ENCODE results near the gene MAPK4.

The MAPK4 gene

GRCh38 chr18:50638884-50639420 is 79.1 kb downstream of the MAPK4 start:
- TF ChIP-seq CTCF (conservative IDR thresholded peaks at IDR 0.05; ENCODE audit: control insufficient read depth, insufficient read depth, low read depth, low read length), result no peak
- H3K4me3 ChIP-seq (ENCODE audit: control insufficient read depth, low read depth, low read length), result no peak overlapping the region
- no peak for DNase-seq (ENCODE audit: low read depth)

GRCh38 chr18:50639711-50640110 is 79.8 kb downstream of the MAPK4 start:
- no peak for DNase-seq (ENCODE audit: low read depth)
- no peak overlapping the region for H3K4me3 ChIP-seq (ENCODE audit: control insufficient read depth, low read depth, low read length)
- TF ChIP-seq CTCF (conservative IDR thresholded peaks at IDR 0.05; ENCODE audit: control insufficient read depth, insufficient read depth, low read depth, low read length), result no peak

GRCh38 chr18:50642439-50642838 is 82.6 kb downstream of the MAPK4 start:
- no peak for TF ChIP-seq CTCF (conservative IDR thresholded peaks at IDR 0.05; ENCODE audit: control insufficient read depth, insufficient read depth, low read depth, low read length)
- DNase-seq (ENCODE audit: low read depth), result no peak
- no peak overlapping the region for H3K4me3 ChIP-seq (ENCODE audit: control insufficient read depth, low read depth, low read length)

- DNase-seq (ENCODE audit: low read depth), result no peak
- H3K4me3 ChIP-seq (ENCODE audit: control insufficient read depth, low read depth, low read length), result no peak overlapping the region
- TF ChIP-seq CTCF (conservative IDR thresholded peaks at IDR 0.05; ENCODE audit: control insufficient read depth, insufficient read depth, low read depth, low read length), result no peak
Observed at GRCh38 chr18:50644146-50644545, 84.3 kb downstream of the MAPK4 start.

GRCh38 chr18:50644807-50645206 is 84.9 kb downstream of the MAPK4 start:
- no peak for DNase-seq (ENCODE audit: low read depth)
- TF ChIP-seq CTCF (conservative IDR thresholded peaks at IDR 0.05; ENCODE audit: control insufficient read depth, insufficient read depth, low read depth, low read length), result no peak
- H3K4me3 ChIP-seq (ENCODE audit: control insufficient read depth, low read depth, low read length), result no peak overlapping the region

GRCh38 chr18:50647237-50647636 is 87.3 kb downstream of the MAPK4 start:
- H3K4me3 ChIP-seq (ENCODE audit: control insufficient read depth, low read depth, low read length), result no peak overlapping the region
- no peak for DNase-seq (ENCODE audit: low read depth)
- no peak for TF ChIP-seq CTCF (conservative IDR thresholded peaks at IDR 0.05; ENCODE audit: control insufficient read depth, insufficient read depth, low read depth, low read length)

- no peak for DNase-seq (ENCODE audit: low read depth)
- no peak overlapping the region for H3K4me3 ChIP-seq (ENCODE audit: control insufficient read depth, low read depth, low read length)
- no peak for TF ChIP-seq CTCF (conservative IDR thresholded peaks at IDR 0.05; ENCODE audit: control insufficient read depth, insufficient read depth, low read depth, low read length)
Observed at GRCh38 chr18:50647792-50648191, 87.9 kb downstream of the MAPK4 start.
